CD8-positive, alpha-beta memory T cell (primary cell): ENCODE results near the gene CD8B2. TPM values are rescaled to one million over a fixed set of nuclear protein-coding genes. Genes with fewer than 3 reads are reported as not detected.
A peak's percentile ranks its signal among the peaks of the same experiment; 100 is the strongest.

Experiments used
- CTCF ChIA-PET: fragments of 350-600 bp; sonication (Branson Sonifier 250); formaldehyde crosslinking; loops from one replicate; lab custom pipeline; 2021; ENCODE audit warnings: antibody characterized with exemption; lab: Charles Lee
- POLR2A ChIA-PET: fragments of 350-600 bp; sonication (Branson Sonifier 250); formaldehyde crosslinking; loops from one replicate; lab custom pipeline; 2021; ENCODE audit warnings: antibody characterized with exemption; lab: Charles Lee
- DNase-seq, 5 donors: peaks; one replicate each; pipeline versions ENCODE4 v3.0.0 to v3.0.0-alpha.2; 2020 to 2022; ENCODE audit warnings: mixed read lengths in 1 of 5
- H3K27ac ChIP-seq: one replicate; pipeline ENCODE4 v1.7.0; 2013; ENCODE audit warnings: low read depth, mild to moderate bottlenecking, low read length, moderate library complexity
- H3K27me3 ChIP-seq: 2 replicates; pipeline ENCODE4 v1.7.0; 2013; ENCODE audit warnings: low read length, mild to moderate bottlenecking; ENCODE audit not compliant: insufficient read depth, poor library complexity, severe bottlenecking
- H3K36me3 ChIP-seq: 2 replicates; pipeline ENCODE4 v1.7.0; 2013; ENCODE audit warnings: mild to moderate bottlenecking, low read length, moderate library complexity; ENCODE audit not compliant: insufficient read depth
- H3K4me1 ChIP-seq: 2 replicates; pipeline ENCODE4 v1.7.0; 2013; ENCODE audit warnings: mild to moderate bottlenecking, low read length, moderate library complexity; ENCODE audit not compliant: insufficient read depth
- H3K4me3 ChIP-seq: 2 replicates; pipeline ENCODE4 v1.7.0; 2013; ENCODE audit warnings: mild to moderate bottlenecking, low read length
- H3K9me3 ChIP-seq: 2 replicates; pipeline ENCODE4 v1.7.0; 2013; ENCODE audit warnings: mild to moderate bottlenecking, low read length
- H3K27ac Mint-ChIP-seq, 8 donors: one replicate each; pipeline ENCODE4 v1.8.0; 2020 to 2021; ENCODE audit warnings: mixed read lengths in 8 of 8, mild to moderate bottlenecking in 6 of 8, inconsistent platforms in 3 of 8, moderate library complexity in 3 of 8
- H3K27me3 Mint-ChIP-seq, 2 donors: one replicate each; pipeline ENCODE4 v1.8.0; 2020 to 2021; ENCODE audit warnings: mixed read lengths in 2 of 2, mild to moderate bottlenecking in 1 of 2, moderate library complexity in 1 of 2
- H3K36me3 Mint-ChIP-seq, 3 donors: one replicate each; pipeline ENCODE4 v1.8.0; 2020 to 2021; ENCODE audit warnings: mixed read lengths in 3 of 3, inconsistent platforms in 1 of 3, mild to moderate bottlenecking in 1 of 3
- H3K4me1 Mint-ChIP-seq, 3 donors: one replicate each; pipeline ENCODE4 v1.8.0; 2020 to 2021; ENCODE audit warnings: mixed read lengths in 3 of 3, inconsistent platforms in 1 of 3, mild to moderate bottlenecking in 1 of 3
- H3K4me3 Mint-ChIP-seq, 7 donors: one replicate each; pipeline ENCODE4 v1.8.0; 2020 to 2021; ENCODE audit warnings: mixed read lengths in 7 of 7, mild to moderate bottlenecking in 6 of 7, moderate library complexity in 4 of 7, inconsistent platforms in 2 of 7
- H3K9me3 Mint-ChIP-seq, 5 donors: one replicate each; pipeline ENCODE4 v1.8.0; 2020 to 2022; ENCODE audit warnings: mixed read lengths in 5 of 5, mild to moderate bottlenecking in 3 of 5, moderate library complexity in 2 of 5, inconsistent platforms in 1 of 5
- polyA plus RNA-seq: library from polyadenylated mRNA; unstranded; fragments of 300-500 nt; fragmentation: Illumina TruSeq; gene quantifications from one replicate; pipeline ENCODE4 v1.2.3, GENCODE V29; 2021
- total RNA-seq, 2 experiments: library from RNA; stranded (reverse); gene quantifications; one replicate each; pipeline ENCODE4 v1.2.3, GENCODE V29; 2021

Gene CD8B2
- total and polyA plus RNA-seq, 3 experiments from 2014 or later, result 3.6 to 10.2 (median 4.5) TPM

DNA sequence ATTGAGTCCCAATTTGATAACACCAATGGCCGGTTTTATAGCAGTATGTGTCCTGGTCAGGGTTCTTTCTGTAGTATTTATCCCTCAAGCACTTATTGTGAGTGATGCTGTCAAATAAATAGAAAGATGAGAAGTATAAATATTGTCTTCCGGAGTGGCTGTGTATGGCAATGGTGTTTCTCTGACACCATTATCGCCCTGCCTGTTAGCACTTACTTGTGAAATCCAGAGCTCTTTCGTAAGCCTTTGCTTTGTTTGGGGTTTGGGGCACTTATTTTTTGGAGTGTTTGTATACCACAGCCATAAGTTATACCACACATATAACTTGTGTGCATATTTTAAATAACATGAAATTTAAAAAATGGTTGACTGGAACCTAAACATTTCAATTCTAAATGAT is 29.3 kb downstream of the CD8B2 start:
- no peak for DNase-seq
- H3K9me3 ChIP-seq, result no peaks in the 10 kb centered on the region
- no peak overlapping the region for H3K27ac Mint-ChIP-seq
- H3K4me1 Mint-ChIP-seq, result peaks cover 3 to 9% (median 8%) of the 10 kb centered on the region in 3 donors
- no peaks in the 10 kb centered on the region for H3K27me3 ChIP-seq
- no peaks in the 10 kb centered on the region for H3K4me1 ChIP-seq
- ChIA-PET CTCF (no interaction called here), POLR2A (no interaction called here)
- no peak overlapping the region for H3K27ac ChIP-seq
- no peak overlapping the region for H3K4me3 Mint-ChIP-seq
- H3K9me3 Mint-ChIP-seq, result no peaks in the 10 kb centered on the region
- H3K4me3 ChIP-seq, result no peak overlapping the region
- peaks cover 0 to 3% (median 0%) of the 10 kb centered on the region in 3 donors for H3K36me3 Mint-ChIP-seq
- no peaks in the 10 kb centered on the region for H3K36me3 ChIP-seq
- H3K27me3 Mint-ChIP-seq, result peaks cover 0 to 7% of the 10 kb centered on the region in 2 donors

- Histone ChIP-seq H3K27ac (no peak overlapping the region), H3K4me3 (no peak overlapping the region), H3K27me3 (no peaks in the 10 kb centered on the region), H3K36me3 (no peaks in the 10 kb centered on the region), H3K4me1 (no peaks in the 10 kb centered on the region), H3K9me3 (no peaks in the 10 kb centered on the region)
- Mint-ChIP-seq H3K9me3 (no peaks in the 10 kb centered on the region), H3K27ac (no peak overlapping the region), H3K27me3 (peaks cover 0 to 7% of the 10 kb centered on the region in 2 donors), H3K4me1 (peaks cover 2 to 6% (median 6%) of the 10 kb centered on the region in 3 donors), H3K4me3 (no peak overlapping the region), H3K36me3 (peaks cover 0 to 3% (median 0%) of the 10 kb centered on the region in 3 donors)
- ChIA-PET POLR2A (no interaction called here), CTCF (no interaction called here)
- DNase-seq, result no peak
These were observed 29.7 kb downstream of the CD8B2 start for GRCh38 chr2:106516864-106517263.

DNA sequence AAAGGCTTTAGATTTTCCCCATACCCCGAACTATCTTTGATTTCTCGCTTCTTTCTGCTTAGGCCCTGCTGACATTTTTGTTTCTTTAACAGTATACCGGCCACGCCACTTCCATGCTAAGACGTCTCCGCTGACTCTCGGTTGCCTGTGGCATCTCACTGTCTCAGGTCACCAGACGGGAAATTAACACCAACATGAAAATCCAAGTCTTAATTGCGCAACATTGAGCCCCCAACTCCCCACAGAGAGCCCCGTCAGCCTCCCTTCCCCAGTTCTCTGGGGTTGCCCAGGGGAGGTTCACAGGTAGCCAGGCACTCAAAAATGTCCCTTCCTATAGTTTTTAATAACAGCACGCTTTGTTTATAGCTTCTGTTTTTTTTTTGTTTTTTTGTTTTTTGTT is 30.2 kb downstream of the CD8B2 start:
- H3K27me3 ChIP-seq, result no peaks in the 10 kb centered on the region
- no peaks in the 10 kb centered on the region for H3K4me1 ChIP-seq
- CTCF ChIA-PET, result no interaction called here
- H3K27ac ChIP-seq, result no peak overlapping the region
- H3K4me3 Mint-ChIP-seq, result no peak overlapping the region
- no peaks in the 10 kb centered on the region for H3K9me3 ChIP-seq
- peaks cover 0 to 3% (median 0%) of the 10 kb centered on the region in 3 donors for H3K36me3 Mint-ChIP-seq
- no peaks in the 10 kb centered on the region for H3K36me3 ChIP-seq
- POLR2A ChIA-PET, result no interaction called here
- H3K4me1 Mint-ChIP-seq, result peaks cover 0 to 2% (median 1%) of the 10 kb centered on the region in 3 donors
- no peak overlapping the region for H3K4me3 ChIP-seq
- peaks cover 0 to 7% of the 10 kb centered on the region in 2 donors for H3K27me3 Mint-ChIP-seq
- DNase-seq, result no peak
- H3K27ac Mint-ChIP-seq, result no peak overlapping the region
- no peaks in the 10 kb centered on the region for H3K9me3 Mint-ChIP-seq

DNA sequence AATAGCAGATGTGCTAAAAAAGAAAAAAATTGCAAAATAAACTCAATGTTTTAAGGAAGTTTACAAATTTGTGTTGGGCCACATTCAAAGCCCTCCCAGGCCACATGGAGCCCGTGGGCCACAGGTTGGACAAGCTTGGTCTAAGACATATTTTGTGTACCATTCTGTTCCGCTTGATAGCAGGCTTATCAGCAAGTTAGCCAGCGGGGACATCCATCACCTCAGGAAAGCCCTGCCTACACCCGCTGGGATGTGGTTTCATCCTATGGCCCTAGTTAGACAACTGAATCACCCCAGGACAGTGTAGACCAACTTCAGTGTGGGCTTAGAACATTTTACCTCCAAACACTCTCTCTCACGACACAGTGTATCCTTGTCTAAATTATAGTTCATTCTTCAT is 32.6 kb downstream of the CD8B2 start:
- CTCF ChIA-PET, result no interaction called here
- H3K9me3 ChIP-seq, result no peaks in the 10 kb centered on the region
- Mint-ChIP-seq H3K27me3 (peaks cover 0 to 7% of the 10 kb centered on the region in 2 donors), H3K36me3 (peaks cover 0 to 3% (median 2%) of the 10 kb centered on the region in 3 donors), H3K27ac (no peak overlapping the region), H3K4me3 (no peak overlapping the region), H3K4me1 (no peaks in the 10 kb centered on the region), H3K9me3 (peaks cover 0 to 9% (median 6%) of the 10 kb centered on the region in 5 donors)
- POLR2A ChIA-PET, result no interaction called here
- no peaks in the 10 kb centered on the region for H3K36me3 ChIP-seq
- no peak overlapping the region for H3K4me3 ChIP-seq
- H3K27ac ChIP-seq, result no peak overlapping the region
- no peak for DNase-seq
- no peaks in the 10 kb centered on the region for H3K27me3 ChIP-seq
- no peaks in the 10 kb centered on the region for H3K4me1 ChIP-seq

DNA sequence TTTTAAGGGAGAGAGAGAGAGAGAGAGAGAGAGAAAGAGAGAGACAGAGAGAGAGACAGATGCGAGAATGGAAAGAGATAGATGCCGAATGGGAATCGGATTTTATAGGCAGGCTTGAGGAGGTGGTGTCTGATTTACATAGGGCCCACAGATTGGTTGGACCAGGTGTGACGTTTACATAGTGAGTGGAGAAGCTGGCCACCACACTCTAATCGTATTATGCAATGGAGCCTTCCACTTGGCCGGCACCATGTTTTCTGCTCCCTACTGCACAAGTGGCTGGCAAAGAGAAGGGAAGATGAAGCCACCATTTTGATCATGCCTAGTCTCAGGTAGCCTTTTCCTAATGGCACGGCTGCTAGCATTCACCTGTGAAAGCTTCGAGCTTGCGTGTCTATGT is 33.9 kb downstream of the CD8B2 start:
- Mint-ChIP-seq H3K36me3 (peaks cover 0 to 7% (median 3%) of the 10 kb centered on the region in 3 donors), H3K27ac (peak overlapping the region in 1 of 8 donors; percentile 3), H3K4me3 (no peak overlapping the region), H3K9me3 (peaks cover 0 to 10% (median 8%) of the 10 kb centered on the region in 5 donors), H3K27me3 (peaks cover 0 to 7% of the 10 kb centered on the region in 2 donors), H3K4me1 (no peaks in the 10 kb centered on the region)
- ChIA-PET POLR2A (no interaction called here), CTCF (no interaction called here)
- H3K27ac ChIP-seq, result no peak overlapping the region
- no peak overlapping the region for H3K4me3 ChIP-seq
- H3K4me1 ChIP-seq, result no peaks in the 10 kb centered on the region
- no peaks in the 10 kb centered on the region for H3K36me3 ChIP-seq
- H3K9me3 ChIP-seq, result no peaks in the 10 kb centered on the region
- H3K27me3 ChIP-seq, result no peaks in the 10 kb centered on the region
- no peak for DNase-seq

DNA sequence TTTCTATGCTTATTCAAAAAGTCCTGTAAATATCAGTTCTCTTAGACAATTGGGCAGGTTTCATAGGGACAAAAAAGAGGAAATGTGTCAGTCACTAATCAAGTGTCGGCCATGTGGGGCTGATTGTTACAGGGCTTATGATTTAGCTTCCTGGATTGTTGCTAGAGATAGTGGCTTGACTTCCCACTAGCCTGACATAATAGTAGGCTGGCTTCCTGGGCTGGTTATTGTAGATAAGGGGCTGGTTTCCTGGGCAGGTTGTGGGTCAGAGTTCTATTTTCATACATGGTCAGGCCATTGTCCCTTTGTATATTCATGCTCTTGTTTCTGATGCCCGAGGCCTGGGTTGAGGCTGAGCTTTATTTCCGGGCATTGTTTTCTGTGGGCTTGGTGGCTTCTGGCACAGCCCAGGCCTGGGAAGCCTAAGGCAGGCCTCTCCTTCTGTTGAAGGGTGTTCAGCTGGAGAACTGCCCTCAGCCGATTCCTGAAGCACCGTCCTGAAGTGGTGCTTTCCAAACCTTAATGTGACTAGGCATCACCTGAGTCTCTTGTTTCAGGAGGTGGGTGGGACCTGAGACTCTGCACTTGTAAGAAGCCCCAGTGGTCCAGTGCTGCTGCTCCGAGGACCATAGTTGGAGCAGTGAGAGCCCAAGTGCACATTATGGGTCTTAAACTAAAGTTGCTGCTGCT is 37.0 kb downstream of the CD8B2 start:
- Histone ChIP-seq H3K4me3 (no peak overlapping the region), H3K36me3 (no peaks in the 10 kb centered on the region), H3K27ac (no peak overlapping the region), H3K9me3 (no peaks in the 10 kb centered on the region), H3K27me3 (no peaks in the 10 kb centered on the region), H3K4me1 (no peaks in the 10 kb centered on the region)
- Mint-ChIP-seq H3K27ac (no peak overlapping the region), H3K4me1 (no peaks in the 10 kb centered on the region), H3K36me3 (peaks cover 0 to 7% (median 0%) of the 10 kb centered on the region in 3 donors), H3K9me3 (peaks cover 0 to 10% (median 8%) of the 10 kb centered on the region in 5 donors), H3K4me3 (no peak overlapping the region), H3K27me3 (peaks cover 0 to 13% of the 10 kb centered on the region in 2 donors)
- ChIA-PET POLR2A (no interaction called here), CTCF (no interaction called here)
- DNase-seq, result no peak

GRCh38 chr2:106530866-106531265 is 43.7 kb downstream of the CD8B2 start:
- Mint-ChIP-seq H3K9me3 (no peaks in the 10 kb centered on the region), H3K4me3 (no peak overlapping the region), H3K4me1 (no peaks in the 10 kb centered on the region), H3K36me3 (peaks cover 0 to 2% (median 0%) of the 10 kb centered on the region in 3 donors), H3K27me3 (peaks cover 15 to 44% of the 10 kb centered on the region in 2 donors), H3K27ac (no peak overlapping the region)
- no peaks in the 10 kb centered on the region for H3K4me1 ChIP-seq
- ChIA-PET CTCF (interaction anchor here (1.6 kb wide), 1 partner anchor 12 kb away, joined by 6 read pairs; no protein-coding TSS in a partner anchor), POLR2A (no interaction called here)
- no peaks in the 10 kb centered on the region for H3K9me3 ChIP-seq
- H3K27me3 ChIP-seq, result no peaks in the 10 kb centered on the region
- H3K4me3 ChIP-seq, result no peak overlapping the region
- DNase-seq, result no peak
- H3K36me3 ChIP-seq, result no peaks in the 10 kb centered on the region
- H3K27ac ChIP-seq, result no peak overlapping the region

GRCh38 chr2:106531676-106532214 is 44.6 kb downstream of the CD8B2 start:
- no peak overlapping the region for H3K27ac Mint-ChIP-seq
- POLR2A ChIA-PET, result no interaction called here
- H3K4me1 Mint-ChIP-seq, result no peaks in the 10 kb centered on the region

More at GRCh38 chr2:106531676-106532214, 44.6 kb downstream of the CD8B2 start:
- Mint-ChIP-seq H3K9me3 (no peaks in the 10 kb centered on the region), H3K36me3 (peaks cover 0 to 2% (median 0%) of the 10 kb centered on the region in 3 donors), H3K4me3 (no peak overlapping the region), H3K27me3 (peaks cover 16 to 44% of the 10 kb centered on the region in 2 donors)
- no peaks in the 10 kb centered on the region for H3K9me3 ChIP-seq
- no peak for DNase-seq
- H3K4me3 ChIP-seq, result no peak overlapping the region
- CTCF ChIA-PET, result interaction anchor here (1.1 kb wide), 1 partner anchor 11 kb away, joined by 3 read pairs; no protein-coding TSS in a partner anchor
- no peaks in the 10 kb centered on the region for H3K4me1 ChIP-seq
- H3K27ac ChIP-seq, result no peak overlapping the region
- no peaks in the 10 kb centered on the region for H3K27me3 ChIP-seq
- no peaks in the 10 kb centered on the region for H3K36me3 ChIP-seq
